ENCODE measurements around the gene CARS2.
"Not testable (repeated sequence)": the region's sequence is repeated elsewhere in the genome, so short reads cannot be mapped to it uniquely, and the experiment has no call there.

The CARS2 gene

DNA sequence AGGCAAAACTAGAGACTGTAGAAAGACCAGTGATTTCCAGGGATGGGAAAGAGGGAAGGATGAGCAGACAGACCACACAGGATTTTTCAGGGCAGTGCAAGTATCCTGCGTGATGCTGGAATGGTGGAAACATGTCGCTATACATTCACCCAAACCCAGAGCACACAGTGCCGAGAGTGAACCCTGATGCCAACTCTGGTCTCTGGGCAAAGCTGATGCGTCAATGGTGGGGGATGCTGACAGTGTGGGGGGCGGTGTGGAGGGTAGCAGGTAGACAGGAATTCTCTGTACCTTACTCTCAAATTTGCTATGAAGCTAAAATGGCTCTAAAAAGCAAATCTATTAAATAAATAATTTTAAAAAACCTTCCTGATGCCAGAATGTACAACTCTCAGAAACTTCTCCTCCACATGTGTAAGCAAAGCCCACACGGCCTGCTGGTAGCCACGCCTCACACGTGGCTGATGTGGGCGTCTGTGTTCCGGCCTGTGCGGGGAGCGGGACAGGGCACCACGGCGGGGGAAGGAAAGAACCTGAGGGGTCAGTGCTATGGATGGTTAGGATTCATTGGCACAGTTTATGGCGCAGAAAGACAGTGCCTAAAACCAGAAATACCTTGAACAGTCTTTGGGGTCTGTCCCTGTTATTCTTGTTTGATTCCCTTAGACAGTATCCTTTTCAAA is 23.9 kb downstream of the CARS2 start:
- DNase-seq: no peak

DNA sequence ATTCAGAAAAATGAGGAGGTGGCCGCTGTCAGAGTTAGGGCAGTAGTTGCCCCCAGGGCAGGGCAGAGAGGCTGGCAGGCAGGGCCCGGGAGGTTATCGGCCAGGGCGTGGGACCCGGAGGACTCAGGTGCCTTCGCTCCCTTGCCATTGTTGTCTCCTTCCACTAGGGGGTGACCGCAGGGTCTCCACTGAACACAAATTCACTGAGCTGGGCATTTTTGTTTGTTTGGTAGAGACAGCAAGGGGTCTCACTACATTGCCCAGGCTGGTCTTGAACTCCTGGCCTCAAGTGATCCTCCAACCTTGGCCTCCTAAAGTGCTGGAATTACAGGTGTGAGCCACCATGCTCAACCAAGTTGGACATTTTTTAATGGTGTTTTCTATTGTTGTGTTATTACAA is 25.1 kb downstream of the CARS2 start:
- no peak for DNase-seq

DNA sequence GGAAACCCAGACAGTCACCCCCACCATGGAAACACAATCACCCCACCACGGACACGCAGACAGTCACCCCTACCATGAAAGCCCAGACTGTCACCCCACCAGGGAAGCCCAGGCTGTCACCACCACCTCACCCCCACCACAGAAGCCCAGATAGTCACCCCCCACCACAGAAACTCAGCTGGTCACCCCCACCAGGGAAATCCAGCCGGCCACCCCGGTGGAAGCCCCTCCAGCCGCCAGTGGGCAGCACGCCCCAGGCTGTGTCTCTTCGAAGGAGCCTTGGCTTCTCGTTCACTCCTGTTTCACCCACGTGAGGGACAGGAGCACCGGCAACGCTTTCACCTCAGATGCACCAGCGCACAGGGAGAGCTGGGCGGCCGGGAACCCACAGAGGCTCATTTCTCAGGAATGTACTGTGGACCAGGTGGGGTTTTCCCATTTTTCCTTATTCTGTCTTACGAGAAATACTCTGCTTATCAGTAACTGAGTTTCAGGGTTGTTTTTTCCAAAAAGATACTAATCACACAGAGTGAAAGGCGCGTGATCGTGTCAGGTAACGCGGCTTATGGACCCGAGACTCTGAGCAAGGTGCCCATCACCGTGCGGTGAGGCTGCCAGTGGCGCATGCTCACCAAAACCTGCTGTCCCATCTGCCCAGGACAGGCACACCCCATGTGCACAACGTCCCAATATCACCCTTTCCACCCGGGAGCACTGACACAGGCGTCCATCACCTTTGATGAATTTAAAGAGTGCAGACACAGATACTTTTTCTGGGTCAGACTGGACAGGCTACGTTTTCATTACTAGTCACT is 28.0 kb downstream of the CARS2 start:
- no peak for DNase-seq

DNA sequence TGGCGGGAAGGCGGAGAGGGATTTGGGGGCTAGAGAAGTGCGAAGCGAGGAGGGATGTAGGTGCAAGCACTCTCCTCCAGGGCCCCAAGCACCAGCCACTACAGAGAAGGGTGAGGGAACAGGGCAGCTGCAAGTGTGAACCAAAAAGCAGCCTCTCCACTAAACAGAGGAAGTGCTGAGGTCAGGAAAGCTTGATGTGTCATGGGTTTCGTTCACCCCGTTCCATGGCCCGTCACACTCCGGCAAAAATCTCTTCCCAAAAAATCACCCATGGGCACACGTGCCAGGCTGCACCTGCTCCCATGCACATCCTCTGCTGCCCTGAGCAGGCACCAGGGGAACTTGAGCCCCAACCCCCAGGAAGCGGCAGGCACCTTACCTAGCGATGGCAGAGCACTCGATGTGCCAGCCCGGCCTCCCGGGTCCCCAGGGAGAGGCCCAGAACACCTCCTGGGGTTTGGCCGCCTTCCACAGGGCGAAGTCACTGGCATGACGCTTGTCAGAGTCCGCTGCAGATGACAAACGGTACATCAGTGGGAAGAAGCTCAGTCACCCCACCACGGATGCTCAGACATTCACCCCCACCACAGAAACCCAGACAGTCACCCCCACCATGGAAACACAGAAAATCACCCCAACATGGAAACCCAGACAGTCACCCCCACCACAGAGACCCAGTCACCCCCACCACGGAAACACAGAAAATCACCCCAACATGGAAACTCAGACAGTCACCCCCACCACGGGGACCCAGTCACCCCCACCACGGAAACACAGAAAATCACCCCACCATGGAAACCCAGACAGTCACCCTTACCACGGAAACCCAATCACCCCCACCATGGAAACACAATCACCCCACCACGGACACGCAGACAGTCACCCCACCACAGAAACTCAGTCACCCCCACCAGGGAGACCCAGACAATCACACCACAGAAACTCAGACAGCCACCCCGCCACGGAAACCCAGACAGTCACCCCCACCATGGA is 29.0 kb downstream of the CARS2 start:
- no peak for DNase-seq

DNA sequence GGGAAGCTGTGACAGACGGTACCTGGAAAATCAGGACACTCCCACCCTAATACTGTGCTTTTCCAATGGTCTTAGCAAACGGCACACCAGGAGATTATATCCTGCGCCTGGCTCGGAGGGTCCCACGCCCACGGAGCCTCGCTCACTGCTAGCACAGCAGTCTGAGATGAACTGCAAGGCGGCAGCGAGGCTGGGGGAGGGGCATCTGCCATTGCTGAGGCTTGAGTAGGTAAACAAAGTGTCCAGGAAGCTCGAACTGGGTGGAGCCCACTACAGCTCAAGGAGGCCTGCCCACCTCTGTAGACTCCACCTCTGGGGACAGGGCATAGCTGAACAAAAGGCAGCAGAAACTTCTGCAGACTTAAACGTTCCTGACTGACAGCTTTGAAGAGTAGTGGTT is 36.1 kb downstream of the CARS2 start:
- DNase-seq: not testable (repeated sequence)

DNA sequence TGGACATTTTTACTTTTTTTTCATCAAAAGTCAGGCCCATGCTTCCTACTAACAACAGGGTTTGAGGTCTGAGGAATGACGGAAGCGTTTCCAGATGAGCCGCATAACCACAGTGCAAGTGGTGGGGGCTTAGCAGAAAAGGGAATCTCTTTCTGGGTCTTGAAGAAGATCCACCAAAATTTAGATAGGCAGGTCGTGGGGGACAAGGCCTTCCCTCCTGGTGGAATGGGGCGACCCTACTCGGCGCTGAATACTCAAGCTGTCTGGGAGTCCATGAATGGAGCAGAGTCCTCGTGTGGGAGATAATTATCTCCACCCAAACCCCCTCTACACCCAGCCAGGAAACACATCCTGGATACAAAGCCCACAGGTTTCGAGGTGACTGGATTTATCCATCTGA is 36.9 kb downstream of the CARS2 start:
- no peak for DNase-seq

DNA sequence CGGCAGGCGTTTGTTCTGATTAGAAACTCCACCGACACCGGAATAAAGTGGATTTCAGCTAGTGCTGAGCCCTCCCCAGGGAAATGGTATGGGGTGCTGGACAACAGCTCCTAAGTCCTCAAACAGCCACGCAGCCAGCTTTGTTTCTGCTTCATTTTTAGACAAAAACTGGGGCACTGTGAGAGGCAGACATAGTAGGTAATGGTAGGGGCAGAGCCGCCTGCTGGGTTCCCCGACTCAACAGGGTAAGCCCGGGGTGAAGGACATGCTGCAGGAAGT is 39.7 kb downstream of the CARS2 start:
- no peak for DNase-seq

DNA sequence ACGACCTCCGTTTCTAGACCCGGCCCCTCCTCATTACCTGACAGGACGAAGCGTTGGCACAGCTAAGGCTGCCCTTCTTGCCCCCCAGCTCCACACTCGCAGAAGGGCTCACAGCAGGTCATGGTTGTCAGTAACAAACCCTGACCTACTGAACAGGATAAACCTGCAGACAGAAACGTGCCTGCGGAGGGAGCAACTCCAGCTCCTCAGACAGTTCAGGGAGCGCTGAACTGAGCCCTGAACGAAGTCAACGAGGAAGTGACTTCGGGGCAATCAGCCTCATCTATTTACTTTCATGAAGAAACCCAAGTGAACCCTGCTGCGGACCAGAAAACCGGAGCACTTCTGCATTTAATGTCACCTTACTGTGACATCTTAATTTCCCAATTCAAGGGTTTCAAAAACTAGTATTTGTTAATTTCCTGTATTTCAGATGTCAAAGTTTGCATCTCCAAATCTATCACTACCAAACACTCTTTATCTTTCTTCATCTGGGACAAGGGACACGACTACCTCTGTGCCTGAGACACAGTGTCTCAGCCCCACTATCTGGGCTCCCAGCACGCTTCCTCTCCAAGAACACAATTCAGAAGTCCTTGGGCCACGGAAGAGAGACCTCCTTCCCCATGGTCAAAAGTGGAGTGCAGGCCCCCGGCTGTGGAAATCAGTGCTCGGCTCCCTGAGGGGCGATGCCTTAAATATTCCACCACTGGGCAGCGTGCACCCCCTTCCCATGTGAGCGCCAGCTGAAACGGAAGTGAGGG is 40.2 kb downstream of the CARS2 start:
- no peak for DNase-seq

DNA sequence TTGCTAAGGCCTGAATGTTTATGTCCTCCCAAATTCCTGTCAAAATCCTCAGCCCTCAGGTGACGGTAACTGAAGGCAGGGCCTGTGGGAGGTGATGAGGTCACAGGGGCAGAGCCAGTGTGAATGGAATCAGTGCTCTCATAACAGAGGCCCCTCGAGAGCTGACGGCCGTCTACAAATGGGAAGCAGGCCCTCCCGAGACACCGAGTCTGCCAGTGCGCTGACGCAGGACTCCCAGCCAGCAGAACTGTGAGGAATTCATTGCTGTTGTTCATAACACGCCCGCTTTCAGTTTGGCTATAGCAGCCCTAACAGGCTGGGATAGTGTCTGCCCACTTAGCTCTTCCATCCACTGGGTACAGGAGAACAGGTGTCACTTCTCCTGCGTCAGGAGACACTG is 41.2 kb downstream of the CARS2 start:
- no peak for DNase-seq

DNA sequence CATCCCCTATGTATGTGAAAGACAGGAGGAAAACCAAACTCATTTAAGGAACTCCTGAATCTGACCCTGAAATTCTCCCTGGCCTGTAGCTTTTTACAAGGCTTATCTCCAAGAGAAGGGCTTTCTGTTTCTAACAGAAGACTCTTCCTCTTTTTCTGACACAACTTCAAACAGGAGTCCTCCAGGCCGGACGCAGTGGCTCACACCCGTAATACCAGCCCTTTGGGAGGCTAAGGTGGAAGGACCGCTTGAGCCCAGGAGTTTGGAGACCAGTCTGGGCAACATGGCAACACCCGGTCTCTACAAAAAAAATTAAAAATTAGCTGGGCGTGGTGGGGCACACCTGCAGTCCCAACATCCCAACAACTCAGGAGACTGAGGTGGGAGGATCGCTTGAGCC is 41.9 kb downstream of the CARS2 start:
- no peak for DNase-seq

DNA sequence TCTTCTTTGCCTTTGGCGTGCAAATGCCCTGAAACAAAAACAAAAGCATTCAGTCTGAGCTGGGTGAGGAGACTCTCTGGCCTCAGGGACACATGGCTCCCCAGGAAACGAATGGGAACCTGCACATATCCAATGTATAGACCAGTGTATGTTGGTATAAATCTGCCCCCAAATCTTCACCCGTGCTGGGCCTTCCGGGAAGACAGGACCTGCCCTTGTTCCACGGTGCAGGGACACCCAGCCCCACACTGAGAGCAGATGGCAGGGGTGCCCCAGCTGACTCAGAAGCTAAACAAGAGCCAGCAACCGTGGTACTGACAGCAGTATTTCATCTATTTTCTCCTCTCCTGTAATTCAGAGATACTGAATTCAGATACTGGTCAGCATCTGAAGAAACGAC is 42.4 kb downstream of the CARS2 start:
- no peak for DNase-seq

DNA sequence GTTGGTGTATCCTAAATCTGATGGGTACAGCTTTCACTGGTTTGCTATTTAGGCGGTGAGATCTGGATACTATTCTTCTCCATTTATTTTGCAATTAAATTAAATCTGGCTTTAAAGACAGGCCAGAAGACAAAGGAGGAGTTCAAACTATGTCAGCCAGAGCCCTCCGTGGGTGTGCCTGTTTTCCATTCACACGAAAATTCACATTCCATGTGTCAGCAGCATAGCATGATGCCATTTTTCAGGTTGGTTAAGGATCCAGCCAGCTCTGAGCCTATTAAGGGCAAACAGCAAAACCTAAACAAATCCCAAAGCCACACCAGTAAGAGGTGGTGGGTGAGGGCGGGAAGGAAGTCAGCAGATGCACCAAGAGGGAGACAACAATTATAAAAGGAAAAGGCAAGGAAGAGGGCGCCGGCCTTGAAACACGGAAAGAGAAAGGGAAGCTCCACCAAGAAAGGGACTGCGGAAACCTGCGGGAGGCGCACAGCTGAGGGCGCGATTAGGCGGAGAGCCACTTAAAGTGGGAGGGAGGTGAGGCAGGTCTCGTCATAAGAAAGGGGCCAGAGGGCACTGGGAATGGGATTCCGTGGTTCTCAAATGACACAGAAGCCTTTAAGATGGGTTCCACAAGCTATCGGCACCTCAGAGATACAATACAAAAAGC is 43.0 kb downstream of the CARS2 start:
- no peak for DNase-seq

DNA sequence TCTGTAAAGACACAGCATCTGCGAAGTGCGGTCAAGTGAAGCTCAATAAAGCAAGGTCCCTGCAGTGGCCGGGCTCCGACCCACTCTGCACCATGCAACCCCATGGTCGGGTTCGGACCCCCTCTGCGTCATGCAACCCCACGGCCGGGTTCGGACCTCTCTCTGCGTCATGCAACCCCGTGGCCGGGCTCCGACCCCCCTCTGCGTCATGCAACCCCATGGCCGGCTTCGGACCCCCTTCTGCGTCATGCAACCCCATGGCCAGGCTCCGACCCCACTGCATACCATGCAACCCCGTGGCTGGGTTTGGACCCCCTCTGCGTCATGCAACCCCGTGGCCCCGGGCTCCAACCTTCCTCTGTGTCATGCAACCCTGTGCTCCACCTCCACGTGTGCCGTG is 43.8 kb downstream of the CARS2 start:
- DNase-seq: no peak

DNA sequence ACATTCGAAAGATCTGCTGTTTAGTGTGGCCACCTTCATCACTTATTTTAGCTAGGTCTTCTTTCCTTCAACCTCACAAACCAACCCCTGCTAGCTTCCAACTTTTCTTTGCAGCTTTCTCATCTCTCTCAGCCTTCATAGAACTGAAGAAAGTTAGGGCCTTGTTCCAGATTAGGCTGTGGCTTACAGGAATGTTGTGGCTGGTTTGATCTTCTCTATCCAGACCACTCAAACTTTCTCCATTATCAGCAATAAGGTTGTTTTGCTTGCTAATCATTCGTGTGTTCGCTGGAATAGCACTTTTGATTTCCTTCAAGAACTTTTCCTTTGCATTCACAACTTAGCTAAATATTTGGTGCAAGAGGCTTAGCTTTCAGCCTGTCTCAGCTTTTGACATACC is 44.7 kb downstream of the CARS2 start:
- no peak for DNase-seq

DNA sequence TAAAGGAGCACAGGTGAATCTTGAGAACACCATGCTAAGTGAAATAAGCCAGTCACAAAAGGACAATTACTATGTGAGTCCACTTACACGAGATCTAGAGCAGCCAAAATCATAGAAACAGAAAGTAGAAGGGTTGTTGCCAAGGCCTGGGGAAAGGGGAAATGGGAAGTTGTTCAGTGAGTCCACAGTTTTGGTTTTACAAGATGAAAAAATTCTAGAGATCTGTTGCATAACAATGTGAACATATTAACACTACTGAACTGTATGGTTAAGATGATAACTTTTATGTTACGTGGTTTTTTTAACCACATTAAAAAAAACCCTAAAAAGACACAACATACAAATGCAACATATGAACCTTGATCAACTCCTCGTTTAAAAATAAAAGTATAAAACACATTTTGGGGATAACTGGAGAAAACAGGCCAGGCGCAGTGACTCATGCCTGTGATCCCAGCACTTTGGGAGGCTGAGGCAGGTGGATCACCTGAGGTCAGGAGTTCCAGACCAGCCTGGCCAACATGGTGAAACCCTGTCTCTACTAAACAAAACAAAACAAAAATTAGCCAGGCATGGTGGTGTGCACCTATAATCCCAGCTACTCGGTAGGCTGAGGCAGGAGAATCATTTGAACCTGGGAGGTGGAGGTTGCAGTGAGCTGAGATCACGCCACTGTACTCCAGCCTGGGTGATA is 47.6 kb downstream of the CARS2 start:
- DNase-seq: not testable (repeated sequence)

DNA sequence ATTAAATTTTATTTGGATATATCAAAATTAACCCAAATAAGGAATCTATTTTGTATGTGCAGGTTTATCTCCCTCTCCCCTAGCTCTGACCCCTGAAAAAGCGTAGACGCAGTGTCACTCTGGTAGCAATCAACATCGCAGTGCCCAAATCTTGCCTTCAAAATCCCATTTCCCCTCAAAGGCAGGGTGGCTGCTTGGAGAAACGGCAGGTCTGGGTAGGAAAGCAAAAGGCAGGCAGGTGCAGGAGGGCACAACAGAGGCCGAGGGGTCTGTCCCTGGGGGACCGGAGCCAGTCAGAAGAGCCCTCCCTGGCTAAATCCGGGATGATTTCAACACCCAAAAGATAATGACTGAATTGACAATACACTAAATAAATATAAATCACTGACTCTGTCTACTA is 48.7 kb downstream of the CARS2 start:
- DNase-seq: no peak

DNA sequence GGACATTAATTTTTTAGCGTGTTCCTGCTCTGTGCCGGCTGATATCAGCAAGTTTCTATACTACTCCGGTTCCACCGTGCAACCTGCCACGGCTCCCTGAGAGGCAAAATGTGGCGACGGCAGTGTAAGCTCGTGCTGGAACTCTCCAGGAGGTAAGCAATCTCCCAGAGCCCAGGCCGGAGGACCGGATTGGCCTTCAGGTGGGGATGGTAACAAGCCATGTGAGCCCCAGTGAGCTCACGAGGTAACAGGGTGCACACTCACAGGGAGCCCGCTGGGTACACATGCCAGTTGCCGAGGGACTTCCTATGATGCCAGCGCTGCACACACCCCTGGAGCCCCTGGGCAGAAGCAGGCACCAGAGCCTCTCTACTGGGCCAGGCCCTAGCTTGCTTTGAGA is 52.1 kb downstream of the CARS2 start:
- no peak for DNase-seq

DNA sequence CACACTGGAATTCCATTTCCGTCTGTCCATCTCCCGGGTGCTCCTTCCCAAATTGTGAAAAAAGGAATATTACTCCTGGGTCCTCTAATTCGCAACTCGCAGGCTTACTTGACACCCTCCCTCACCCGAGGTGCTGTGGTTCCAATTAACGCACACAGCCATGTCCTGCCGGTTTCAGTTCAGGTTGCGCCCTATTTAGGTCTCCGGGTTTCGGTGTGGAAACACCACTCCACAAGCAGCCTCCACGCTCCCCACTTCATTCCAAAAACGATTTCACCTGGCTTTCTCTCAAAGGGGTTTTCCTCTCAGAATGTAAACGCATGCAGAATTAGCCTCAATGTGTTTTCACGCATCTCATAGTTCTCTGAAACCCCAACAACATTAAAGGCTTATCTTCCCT is 52.6 kb downstream of the CARS2 start:
- DNase-seq: no peak

DNA sequence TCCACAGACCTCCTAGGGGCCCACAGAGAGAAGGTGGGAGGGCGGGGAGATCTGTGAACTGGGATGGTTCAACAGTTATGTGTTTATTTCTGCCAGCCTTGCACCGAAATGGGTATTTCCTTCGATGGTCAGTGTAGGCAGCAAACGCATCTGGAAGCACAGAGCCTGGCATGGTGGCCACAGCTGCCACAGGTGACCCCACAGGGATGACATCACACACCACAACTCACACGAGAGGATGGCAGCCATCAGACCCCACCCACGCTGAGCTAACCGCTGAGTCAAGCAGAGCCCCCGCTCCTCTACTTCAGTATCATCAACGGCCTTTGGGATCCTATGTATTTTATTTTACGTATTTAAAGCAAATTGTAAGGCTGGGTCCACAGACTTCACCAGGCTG is 53.2 kb downstream of the CARS2 start:
- no peak for DNase-seq

DNA sequence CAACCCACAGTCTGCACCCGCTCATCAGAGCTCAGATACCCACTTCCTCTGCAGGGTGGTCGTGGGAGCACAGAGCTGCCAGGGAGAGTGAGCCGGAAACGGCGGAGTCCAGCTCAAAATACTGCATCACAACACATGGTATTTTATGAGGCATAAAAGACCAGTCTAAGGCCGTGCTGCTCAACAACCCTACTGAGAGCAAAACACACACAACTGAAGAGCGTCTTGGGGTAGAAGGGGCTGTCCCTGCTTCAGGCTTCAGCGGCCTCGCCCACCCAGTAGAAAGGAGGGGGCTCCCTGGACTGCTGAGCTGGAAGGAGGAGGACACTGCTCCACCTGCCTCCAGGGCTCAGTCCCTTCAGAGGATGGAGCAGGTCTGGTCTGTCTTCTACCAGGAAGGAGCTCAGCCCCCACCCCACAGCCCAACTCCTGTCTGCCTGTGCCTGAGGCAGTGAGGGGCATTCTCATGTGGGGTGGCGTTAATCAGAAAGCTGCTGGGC is 53.6 kb downstream of the CARS2 start:
- DNase-seq: no peak

DNA sequence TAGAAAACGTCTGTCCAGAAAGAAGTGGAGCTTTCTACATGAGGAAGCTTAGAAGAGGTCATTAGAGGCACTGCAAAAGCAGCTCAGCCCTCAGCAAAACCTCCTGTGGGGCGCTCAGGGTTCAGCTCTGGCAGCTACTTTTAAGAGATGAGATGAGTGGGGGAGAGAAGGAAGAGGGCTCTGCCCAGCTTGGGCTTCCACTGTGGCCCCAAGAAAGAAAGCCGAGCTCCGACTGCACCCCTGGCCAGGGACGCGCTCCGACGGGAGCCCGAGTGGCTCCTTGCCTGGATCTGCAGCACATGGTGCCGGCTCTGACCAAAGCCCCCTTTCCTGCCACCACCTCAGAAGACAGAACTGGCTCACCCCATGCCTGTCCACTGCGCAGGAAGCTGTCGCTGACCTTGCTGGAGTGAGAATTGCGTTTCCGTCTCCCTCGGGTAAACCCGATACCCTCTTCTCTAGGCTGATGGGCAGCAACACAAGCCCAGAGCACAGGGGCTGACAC is 54.1 kb downstream of the CARS2 start:
- no peak for DNase-seq

Data from cerebellar nuclear complex (tissue), 1 donor.